Epithelial cell of prostate (primary cell): ENCODE measurements around the gene TMEM60.

Source experiments
- DNase-seq: peaks from one replicate; pipeline ENCODE4 v3.0.0-alpha.2; 2011; ENCODE audit warnings: low read depth, low spot score
- H3K27ac ChIP-seq: fragments of 450-650 bp; 2 replicates; pipeline ENCODE4 v1.5.1; 2017; ENCODE audit warnings: mild to moderate bottlenecking

The TMEM60 gene

GRCh38 chr7:77783111-77783510, 15.1 kb downstream of the TMEM60 start:
- no peak overlapping the region for H3K27ac ChIP-seq
- no peak for DNase-seq

GRCh38 chr7:77782383-77782782, 15.9 kb downstream of the TMEM60 start:
- DNase-seq: no peak
- no peak overlapping the region for H3K27ac ChIP-seq

GRCh38 chr7:77778535-77778934, 19.7 kb downstream of the TMEM60 start:
- DNase-seq: no peak
- H3K27ac ChIP-seq: no peak overlapping the region

- no peak overlapping the region for H3K27ac ChIP-seq
- no peak for DNase-seq
Observed at GRCh38 chr7:77771901-77772300, 26.3 kb downstream of the TMEM60 start.

GRCh38 chr7:77770316-77770715, 27.9 kb downstream of the TMEM60 start:
- no peak overlapping the region for H3K27ac ChIP-seq
- no peak for DNase-seq

- no peak for DNase-seq
Observed at GRCh38 chr7:77766801-77767605, 31.2 kb downstream of the TMEM60 start.

GRCh38 chr7:77765906-77766800, 32.1 kb downstream of the TMEM60 start:
- H3K27ac ChIP-seq: peak overlapping the region; percentile 10
- no peak for DNase-seq

More at GRCh38 chr7:77766801-77767605, 31.2 kb downstream of the TMEM60 start:
- H3K27ac ChIP-seq: no peak overlapping the region

- no peak for DNase-seq
- H3K27ac ChIP-seq: peak overlapping the region; percentile 10
Observed at GRCh38 chr7:77765481-77765880, 32.8 kb downstream of the TMEM60 start.

- no peak for DNase-seq
- H3K27ac ChIP-seq: no peak overlapping the region
Observed at GRCh38 chr7:77760809-77761453, 37.3 kb downstream of the TMEM60 start.

- DNase-seq: no peak
- H3K27ac ChIP-seq: no peak overlapping the region
Observed at GRCh38 chr7:77759294-77759889, 38.8 kb downstream of the TMEM60 start.

GRCh38 chr7:77757589-77757988, 40.6 kb downstream of the TMEM60 start:
- DNase-seq: no peak
- no peak overlapping the region for H3K27ac ChIP-seq

- no peak overlapping the region for H3K27ac ChIP-seq
- DNase-seq: no peak
Observed at GRCh38 chr7:77753173-77753572, 45.1 kb downstream of the TMEM60 start.

GRCh38 chr7:77752016-77752415, 46.2 kb downstream of the TMEM60 start:
- no peak for DNase-seq
- H3K27ac ChIP-seq: no peak overlapping the region

- DNase-seq: no peak
- no peak overlapping the region for H3K27ac ChIP-seq
Observed at GRCh38 chr7:77747718-77748117, 50.5 kb downstream of the TMEM60 start.

GRCh38 chr7:77747178-77747577, 51.1 kb downstream of the TMEM60 start:
- DNase-seq: no peak
- H3K27ac ChIP-seq: no peak overlapping the region

GRCh38 chr7:77746824-77747165, 51.4 kb downstream of the TMEM60 start:
- no peak overlapping the region for H3K27ac ChIP-seq
- DNase-seq: no peak

GRCh38 chr7:77746164-77746823, 51.9 kb downstream of the TMEM60 start:
- no peak for DNase-seq
- no peak overlapping the region for H3K27ac ChIP-seq

GRCh38 chr7:77745746-77746145, 52.5 kb downstream of the TMEM60 start:
- H3K27ac ChIP-seq: no peak overlapping the region
- DNase-seq: no peak
